ENCODE measurements around the gene TMEM8B. TPM values are rescaled to one million over a fixed set of nuclear protein-coding genes. Genes with fewer than 3 reads are reported as not detected.

The TMEM8B gene
- total and polyA plus RNA-seq, 9 of the 15 experiments (the other 6 are each of a cell fraction or from before 2014, with no cell fraction given) = 0.01 to 2.2 (median 1.1) TPM

- TF ChIP-seq HMBOX1 (IDR thresholded peaks at IDR 0.05) (no peak), STAT5B (CRISPR knock-in tag; IDR thresholded peaks at IDR 0.05) (no peak), BCL6 (CRISPR knock-in tag; IDR thresholded peaks at IDR 0.05) (no peak), CBX8 (IDR thresholded peaks at IDR 0.05; ENCODE audit: borderline replicate concordance, extremely low read depth, low read depth, low read length, poor library complexity, severe bottlenecking) (no peak), SNRNP70 (optimal IDR thresholded peaks at IDR 0.05; ENCODE audit: low read depth, low read length) (no peak), ZNF79 (CRISPR knock-in tag; IDR thresholded peaks at IDR 0.05; ENCODE audit: low read depth) (no peak), TAL1 (IDR thresholded peaks at IDR 0.05) (no peak), MYNN (IDR thresholded peaks at IDR 0.05) (peak; percentile 50; the same call in 1 of the 2 replicates), MYNN (CRISPR knock-in tag; IDR thresholded peaks at IDR 0.05) (no peak), CBX5 (IDR thresholded peaks at IDR 0.05; ENCODE audit: borderline replicate concordance, low read depth) (no peak), ZNF23 (CRISPR knock-in tag; IDR thresholded peaks at IDR 0.05) (no peak), ZNF239 (CRISPR knock-in tag; IDR thresholded peaks at IDR 0.05) (no peak), ZNF133 (CRISPR knock-in tag; IDR thresholded peaks at IDR 0.05) (no peak), CAMTA2 (CRISPR knock-in tag; conservative IDR thresholded peaks at IDR 0.05) (no peak), MAFF (IDR thresholded peaks at IDR 0.05; ENCODE audit: low read length) (no peak), ZNF778 (CRISPR knock-in tag; IDR thresholded peaks at IDR 0.05) (no peak), HNRNPL (IDR thresholded peaks at IDR 0.05; ENCODE audit: low read depth, low read length) (no peak), ZBTB34 (CRISPR knock-in tag; IDR thresholded peaks at IDR 0.05) (no peak), ZBED1 (IDR thresholded peaks at IDR 0.05) (no peak), STAT6 (CRISPR knock-in tag; IDR thresholded peaks at IDR 0.05) (no peak), E2F4 (CRISPR knock-in tag; IDR thresholded peaks at IDR 0.05; ENCODE audit: low read depth) (no peak), ESRRB (CRISPR knock-in tag; IDR thresholded peaks at IDR 0.05; ENCODE audit: borderline replicate concordance) (no peak), RBM39 (optimal IDR thresholded peaks at IDR 0.05; ENCODE audit: low read depth, low read length) (no peak), BRD4 (IDR thresholded peaks at IDR 0.05) (no peak), SP1 (CRISPR knock-in tag; IDR thresholded peaks at IDR 0.05) (0 out of 2 replicates have a peak, but pooled peaks have one; percentile 29), ZEB2 (IDR thresholded peaks at IDR 0.05) (peak; percentile 82), ZNF830 (CRISPR knock-in tag; IDR thresholded peaks at IDR 0.05) (no peak), SIN3B (IDR thresholded peaks at IDR 0.05; ENCODE audit: low read depth) (no peak)
Observed at GRCh38 chr9:35812025-35812602, 16.9 kb upstream of the TMEM8B start, which contains the start of gene SPAG8 (continued).
